Natural killer cell treated with Interleukin-12 subunit alpha and Interleukin-12 subunit beta and Interleukin-15 and Interleukin-18, amount 100 ng/mL, for 72 hours (primary cell): ENCODE measurements around the gene ZNF45. TPM values are rescaled to one million over a fixed set of nuclear protein-coding genes. Genes with fewer than 3 reads are reported as not detected.

Experiments
- ATAC-seq, 2 donors: fragments of 150-1000 bp; cut with Tn5 transposase in 1 of 2; sonication (Bioruptor Pico), chemical (Tn5 transposase) in 1 of 2; 2 replicates each; pipeline ENCODE4 v1.10.0; 2021
- DNase-seq: peaks from one replicate; pipeline ENCODE4 v3.0.0; 2022; ENCODE audit warnings: low spot score
- H3K27ac Mint-ChIP-seq, 2 donors: 1 replicate in 1 of 2; 2 replicates in 1 of 2; pipeline ENCODE4 v1.8.0; 2022; ENCODE audit warnings: mixed read lengths in 2 of 2, mild to moderate bottlenecking in 1 of 2, moderate library complexity in 1 of 2
- H3K27me3 Mint-ChIP-seq, 2 donors: 1 replicate in 1 of 2; 2 replicates in 1 of 2; pipeline ENCODE4 v1.8.0; 2022; ENCODE audit warnings: mixed read lengths in 2 of 2
- H3K36me3 Mint-ChIP-seq: one replicate; pipeline ENCODE4 v1.8.0; 2022; ENCODE audit warnings: mixed read lengths
- H3K4me1 Mint-ChIP-seq, 2 donors: 1 replicate in 1 of 2; 2 replicates in 1 of 2; pipeline ENCODE4 v1.8.0; 2022; ENCODE audit warnings: low read depth in 2 of 2, mixed read lengths in 2 of 2, mild to moderate bottlenecking in 1 of 2
- H3K4me3 Mint-ChIP-seq: one replicate; pipeline ENCODE4 v1.8.0; 2022; ENCODE audit warnings: mixed read lengths
- H3K9me3 Mint-ChIP-seq: 2 replicates; pipeline ENCODE4 v1.8.0; 2022; ENCODE audit warnings: mixed read lengths
- total RNA-seq, 2 donors: library from RNA; stranded (reverse); gene quantifications; one replicate each; pipeline ENCODE4 v1.2.3, GENCODE V29; 2022

The ZNF45 gene
- total RNA-seq, 2 donors from 2014 or later = 15.1 to 15.6 TPM

GRCh38 chr19:43940719-43941118, 5.6 kb upstream of the ZNF45 start:
- Mint-ChIP-seq H3K4me3 (no peak overlapping the region), H3K4me1 (peaks cover 0 to 2% of the 10 kb centered on the region in 2 donors), H3K9me3 (peaks cover 4% of the 10 kb centered on the region), H3K27ac (no peak overlapping the region), H3K27me3 (peaks cover 30 to 64% of the 10 kb centered on the region in 2 donors), H3K36me3 (peaks cover 30% of the 10 kb centered on the region)
- DNase-seq (no peak), ATAC-seq (no peak)

GRCh38 chr19:43939557-43940260, 4.6 kb upstream of the ZNF45 start:
- Mint-ChIP-seq H3K36me3 (peaks cover 28% of the 10 kb centered on the region), H3K9me3 (peaks cover 3% of the 10 kb centered on the region), H3K4me3 (no peak overlapping the region), H3K27me3 (peaks cover 26 to 56% of the 10 kb centered on the region in 2 donors), H3K4me1 (peaks cover 0 to 8% of the 10 kb centered on the region in 2 donors), H3K27ac (no peak overlapping the region)
- ATAC-seq (no peak), DNase-seq (no peak)

GRCh38 chr19:43936188-43936587, 1.1 kb upstream of the ZNF45 start:
- DNase-seq = no peak
- ATAC-seq = no peak
- peaks cover 25% of the 10 kb centered on the region for H3K36me3 Mint-ChIP-seq
- H3K27ac Mint-ChIP-seq = peak overlapping the region in 1 of 2 donors; percentile 90
- peak overlapping the region; percentile 92 for H3K4me3 Mint-ChIP-seq
- peaks cover 13 to 27% of the 10 kb centered on the region in 2 donors for H3K27me3 Mint-ChIP-seq
- H3K4me1 Mint-ChIP-seq = peaks cover 11 to 19% of the 10 kb centered on the region in 2 donors
- H3K9me3 Mint-ChIP-seq = no peaks in the 10 kb centered on the region

GRCh38 chr19:43934055-43934984, 762 bp downstream of the ZNF45 start:
- peak overlapping the region; percentile 78 to 90 for H3K27ac Mint-ChIP-seq
- H3K4me1 Mint-ChIP-seq = peaks cover 11 to 19% of the 10 kb centered on the region in 2 donors
- no peak for DNase-seq
- peak overlapping the region; percentile 92 for H3K4me3 Mint-ChIP-seq
- ATAC-seq = no peak
- H3K36me3 Mint-ChIP-seq = peaks cover 35% of the 10 kb centered on the region
- no peaks in the 10 kb centered on the region for H3K9me3 Mint-ChIP-seq
- peaks cover 10% of the 10 kb centered on the region in 2 donors for H3K27me3 Mint-ChIP-seq

- H3K36me3 Mint-ChIP-seq = peaks cover 49% of the 10 kb centered on the region
- H3K27me3 Mint-ChIP-seq = no peaks in the 10 kb centered on the region
- DNase-seq (no peak), ATAC-seq (no peak)
- no peak overlapping the region for H3K4me3 Mint-ChIP-seq
- no peaks in the 10 kb centered on the region for H3K9me3 Mint-ChIP-seq
- peaks cover 5 to 6% of the 10 kb centered on the region in 2 donors for H3K4me1 Mint-ChIP-seq
- no peak overlapping the region for H3K27ac Mint-ChIP-seq
Measured at GRCh38 chr19:43928820-43929219, 6.3 kb downstream of the ZNF45 start.

GRCh38 chr19:43923875-43924274, 11.2 kb downstream of the ZNF45 start:
- H3K27ac Mint-ChIP-seq = no peak overlapping the region
- H3K4me1 Mint-ChIP-seq = no peaks in the 10 kb centered on the region
- H3K9me3 Mint-ChIP-seq = peaks cover 3% of the 10 kb centered on the region
- no peaks in the 10 kb centered on the region for H3K27me3 Mint-ChIP-seq
- DNase-seq = no peak
- H3K36me3 Mint-ChIP-seq = peaks cover 44% of the 10 kb centered on the region
- no peak overlapping the region for H3K4me3 Mint-ChIP-seq
- ATAC-seq = no peak

- H3K9me3 Mint-ChIP-seq = peaks cover 38% of the 10 kb centered on the region
- H3K4me1 Mint-ChIP-seq = peaks cover 0 to 2% of the 10 kb centered on the region in 2 donors
- peaks cover 79% of the 10 kb centered on the region for H3K36me3 Mint-ChIP-seq
- H3K27me3 Mint-ChIP-seq = no peaks in the 10 kb centered on the region
- H3K4me3 Mint-ChIP-seq = no peak overlapping the region
- no peak for ATAC-seq
- DNase-seq = no peak
- H3K27ac Mint-ChIP-seq = no peak overlapping the region
Measured at GRCh38 chr19:43914051-43914450, 21.0 kb downstream of the ZNF45 start.

GRCh38 chr19:43913383-43913782, 21.7 kb downstream of the ZNF45 start:
- H3K4me1 Mint-ChIP-seq = peaks cover 0 to 2% of the 10 kb centered on the region in 2 donors
- H3K9me3 Mint-ChIP-seq = peaks cover 40% of the 10 kb centered on the region
- H3K27ac Mint-ChIP-seq = no peak overlapping the region
- ATAC-seq = no peak
- no peaks in the 10 kb centered on the region for H3K27me3 Mint-ChIP-seq
- no peak overlapping the region for H3K4me3 Mint-ChIP-seq
- DNase-seq = no peak
- H3K36me3 Mint-ChIP-seq = peaks cover 75% of the 10 kb centered on the region

GRCh38 chr19:43910884-43911283, 24.2 kb downstream of the ZNF45 start:
- DNase-seq = no peak
- no peak overlapping the region for H3K27ac Mint-ChIP-seq
- ATAC-seq = no peak
- H3K27me3 Mint-ChIP-seq = peaks cover 0 to 3% of the 10 kb centered on the region in 2 donors
- H3K4me3 Mint-ChIP-seq = no peak overlapping the region
- peaks cover 51% of the 10 kb centered on the region for H3K9me3 Mint-ChIP-seq
- H3K4me1 Mint-ChIP-seq = peaks cover 0 to 2% of the 10 kb centered on the region in 2 donors
- H3K36me3 Mint-ChIP-seq = peaks cover 84% of the 10 kb centered on the region

- peaks cover 51% of the 10 kb centered on the region for H3K9me3 Mint-ChIP-seq
- no peak overlapping the region for H3K4me3 Mint-ChIP-seq
- no peaks in the 10 kb centered on the region for H3K4me1 Mint-ChIP-seq
- ATAC-seq (no peak), DNase-seq (no peak)
- no peak overlapping the region for H3K27ac Mint-ChIP-seq
- peaks cover 0 to 3% of the 10 kb centered on the region in 2 donors for H3K27me3 Mint-ChIP-seq
- H3K36me3 Mint-ChIP-seq = peaks cover 80% of the 10 kb centered on the region
Measured at GRCh38 chr19:43908659-43909058, 26.4 kb downstream of the ZNF45 start.

GRCh38 chr19:43906774-43907173, 28.3 kb downstream of the ZNF45 start:
- Mint-ChIP-seq H3K9me3 (peaks cover 48% of the 10 kb centered on the region), H3K4me3 (no peak overlapping the region), H3K4me1 (peaks cover 7 to 8% of the 10 kb centered on the region in 2 donors), H3K27ac (no peak overlapping the region), H3K27me3 (peaks cover 0 to 3% of the 10 kb centered on the region in 2 donors), H3K36me3 (peaks cover 70% of the 10 kb centered on the region)
- ATAC-seq (no peak), DNase-seq (no peak)

GRCh38 chr19:43905897-43906296, 29.2 kb downstream of the ZNF45 start:
- peaks cover 14 to 16% of the 10 kb centered on the region in 2 donors for H3K4me1 Mint-ChIP-seq
- no peak overlapping the region for H3K27ac Mint-ChIP-seq
- H3K36me3 Mint-ChIP-seq = peaks cover 72% of the 10 kb centered on the region
- ATAC-seq (no peak), DNase-seq (no peak)
- H3K27me3 Mint-ChIP-seq = peaks cover 0 to 3% of the 10 kb centered on the region in 2 donors
- H3K4me3 Mint-ChIP-seq = no peak overlapping the region
- peaks cover 49% of the 10 kb centered on the region for H3K9me3 Mint-ChIP-seq

- Mint-ChIP-seq H3K9me3 (peaks cover 35% of the 10 kb centered on the region), H3K4me1 (peaks cover 14 to 17% of the 10 kb centered on the region in 2 donors), H3K27me3 (peaks cover 0 to 3% of the 10 kb centered on the region in 2 donors), H3K27ac (peak overlapping the region in 1 of 2 donors; percentile 83), H3K4me3 (peak overlapping the region; percentile 94), H3K36me3 (peaks cover 68% of the 10 kb centered on the region)
- DNase-seq = no peak
- no peak for ATAC-seq
Measured at GRCh38 chr19:43902399-43902798, 32.7 kb downstream of the ZNF45 start.
